Activated gamma-delta T cell treated with Interleukin-2 at 50 U/mL for 16 hours (primary cell): Measurements from ENCODE around the gene P2RX2.

ENCODE experiments used
- DNase-seq: peaks from one replicate; pipeline ENCODE4 v3.0.0-alpha.2; 2020

P2RX2 gene

DNA sequence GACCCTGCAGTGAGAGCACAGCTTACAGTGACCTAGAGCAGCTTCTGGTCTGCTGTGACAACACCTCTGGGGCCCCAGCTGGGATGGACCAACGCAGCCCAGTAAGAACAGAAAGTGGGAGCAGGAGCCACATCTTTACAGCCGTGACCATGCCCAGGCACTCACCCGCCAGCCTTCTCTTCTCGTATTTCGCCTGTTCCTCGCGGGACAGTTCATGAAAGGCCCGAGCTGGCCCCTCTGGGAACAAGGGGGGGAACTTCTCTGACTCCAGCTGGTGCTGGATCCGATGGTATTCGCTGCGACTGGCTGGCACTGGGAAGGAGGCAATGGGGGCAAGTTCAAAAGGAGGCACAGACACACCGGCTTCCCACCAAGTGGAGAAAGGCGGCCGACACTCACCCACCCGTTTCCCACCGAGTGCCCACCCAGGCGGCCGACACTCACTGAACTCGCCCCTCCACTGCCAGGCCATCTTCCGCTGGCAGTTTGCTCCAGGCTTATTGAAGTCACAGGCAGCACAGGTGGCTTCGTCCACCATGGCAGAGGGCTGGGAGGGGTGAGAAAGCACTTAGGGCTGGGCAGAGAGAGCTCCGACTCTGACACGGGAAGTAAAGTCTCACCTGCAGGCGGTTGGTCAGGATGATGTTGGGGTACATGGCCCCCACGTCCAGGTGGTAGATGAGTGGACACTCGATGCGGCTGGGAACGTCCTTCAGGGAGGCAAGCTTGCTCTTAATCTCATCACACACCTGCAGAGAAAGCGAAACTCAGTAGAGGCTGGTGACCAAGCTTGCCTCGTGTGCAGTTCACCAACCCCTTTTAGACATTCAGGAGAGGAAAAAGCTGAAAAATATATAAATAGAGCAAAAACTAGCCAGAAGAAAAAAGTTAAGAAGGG is 49.9 kb downstream of the P2RX2 start:
- no peak for DNase-seq

DNA sequence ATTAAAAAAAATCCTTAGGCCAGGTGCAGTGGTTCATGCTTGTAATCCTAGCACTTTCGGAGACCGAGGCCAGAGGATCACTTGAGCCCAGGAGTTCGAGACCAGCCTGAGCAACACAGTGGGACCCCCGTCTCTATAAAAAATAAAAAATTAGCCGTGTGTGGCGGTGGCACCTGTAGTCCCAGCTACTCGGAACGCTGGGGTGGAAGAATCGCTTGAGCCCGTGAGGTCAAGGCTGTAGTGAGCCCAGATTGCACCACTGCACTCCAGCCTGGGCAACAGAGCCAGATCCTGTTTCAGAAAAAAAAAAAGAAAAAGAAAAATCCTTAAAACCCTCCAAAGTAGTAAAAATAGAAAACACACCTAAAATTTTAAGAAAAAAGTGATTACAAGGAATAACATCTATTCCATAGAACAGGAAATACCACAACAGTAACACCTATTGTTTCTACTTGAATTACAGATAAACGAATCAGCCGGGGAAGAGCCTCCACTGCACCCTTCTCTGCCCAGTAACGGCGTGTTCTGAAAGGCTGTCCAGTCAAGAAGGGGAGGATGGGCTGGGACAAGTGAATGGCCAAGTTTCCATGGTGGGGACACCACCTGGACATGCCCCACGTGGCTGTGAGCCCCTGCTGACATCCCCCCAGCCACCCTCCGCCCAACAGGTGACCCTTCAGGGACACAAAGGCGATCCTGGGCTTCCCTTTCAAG is 50.7 kb downstream of the P2RX2 start:
- DNase-seq: no peak
